HG03378 (cell line): ENCODE results near the gene PPP4R2.
"Not testable (repeated sequence)": the region's sequence is repeated elsewhere in the genome, so short reads cannot be mapped to it uniquely, and the experiment has no call there.

Experiments
- ATAC-seq: cut with Tn5 transposase; IDR thresholded peaks from one replicate; pipeline ENCODE4 v1.9.1; 2021; ENCODE audit warnings: mild to moderate bottlenecking, moderate library complexity; ENCODE audit not compliant: unreplicated experiment

Gene PPP4R2

GRCh38 chr3:72976281-72976741 lies 20.3 kb upstream of the PPP4R2 start:
- no peak for ATAC-seq

- ATAC-seq = no peak
These were observed 19.4 kb upstream of the PPP4R2 start for GRCh38 chr3:72977060-72977808.

- no peak for ATAC-seq
These were observed 13.8 kb upstream of the PPP4R2 start for GRCh38 chr3:72982609-72983366.

DNA sequence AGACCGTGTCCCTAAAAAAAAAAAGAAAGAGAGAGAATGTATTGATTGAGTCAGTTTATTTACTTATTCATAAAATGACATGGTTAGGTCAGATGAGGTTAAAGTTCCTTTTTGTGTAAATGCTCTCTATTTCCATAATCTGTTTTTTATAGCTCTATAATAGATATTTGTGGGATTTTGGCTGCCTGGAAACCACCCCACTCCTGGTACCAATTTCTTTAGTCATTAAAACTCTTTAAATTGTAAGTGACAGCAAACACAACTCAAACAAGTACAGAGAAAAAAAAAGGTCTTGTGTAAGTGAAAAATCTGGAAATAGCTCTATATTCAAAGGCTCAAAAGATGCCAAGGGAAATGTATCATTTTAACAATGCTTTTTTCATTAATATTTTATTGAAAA lies 11.0 kb upstream of the PPP4R2 start:
- no peak for ATAC-seq

GRCh38 chr3:72990701-72991395 lies 5.8 kb upstream of the PPP4R2 start:
- no peak for ATAC-seq

DNA sequence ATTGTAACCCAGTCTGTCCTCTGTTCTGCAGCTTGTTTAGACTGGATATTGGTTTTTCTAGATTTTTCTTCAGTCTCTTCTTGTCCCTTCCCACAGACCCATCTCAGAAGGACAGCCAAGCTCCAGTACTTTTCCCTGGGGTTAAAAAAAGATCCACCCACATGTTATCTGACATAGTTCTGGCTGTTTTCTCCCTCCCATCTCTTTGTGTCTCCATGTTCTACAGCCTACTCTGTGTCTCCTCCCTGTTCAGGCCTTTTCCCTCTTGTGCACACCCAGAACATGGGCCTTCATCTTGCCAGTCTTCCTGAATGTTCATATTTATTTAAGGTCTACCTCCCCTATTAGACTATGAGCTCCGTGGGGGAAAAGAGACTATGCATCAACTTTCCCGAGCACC lies 5.1 kb upstream of the PPP4R2 start:
- ATAC-seq = no peak

- no peak for ATAC-seq
These were observed 3.2 kb upstream of the PPP4R2 start for GRCh38 chr3:72993391-72993790.

- no peak for ATAC-seq
These were observed 1.3 kb upstream of the PPP4R2 start for GRCh38 chr3:72995337-72995736.

- no peak for ATAC-seq
These were observed 514 bp upstream of the PPP4R2 start for GRCh38 chr3:72996121-72996472.

DNA sequence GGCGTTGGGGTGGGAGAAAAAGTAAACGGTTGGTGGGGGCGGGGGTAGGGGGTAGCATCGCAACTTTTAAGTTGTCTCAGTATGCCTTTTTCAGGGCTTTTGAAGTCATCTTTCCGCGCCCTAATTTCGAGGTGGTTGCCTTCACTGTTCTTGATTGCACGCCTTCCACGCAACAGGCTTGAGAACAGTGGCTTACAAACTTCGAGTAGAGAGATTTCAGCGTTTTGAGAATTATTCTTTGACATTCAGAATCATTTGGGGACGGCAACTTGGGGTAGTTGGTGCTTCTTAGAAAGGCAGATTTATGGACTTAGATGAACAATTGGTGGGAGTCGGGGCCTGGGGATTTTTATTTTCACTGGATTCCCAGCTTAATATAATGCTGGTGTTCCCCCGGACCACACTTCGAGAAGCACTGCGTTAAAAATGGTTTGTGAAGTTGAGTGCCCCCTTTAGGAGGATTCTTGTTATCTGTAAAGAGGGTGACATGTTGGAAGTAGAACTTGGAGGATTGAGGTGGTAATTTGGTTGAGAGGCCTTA lies 880 bp downstream of the PPP4R2 start:
- peak; percentile 43 for ATAC-seq

DNA sequence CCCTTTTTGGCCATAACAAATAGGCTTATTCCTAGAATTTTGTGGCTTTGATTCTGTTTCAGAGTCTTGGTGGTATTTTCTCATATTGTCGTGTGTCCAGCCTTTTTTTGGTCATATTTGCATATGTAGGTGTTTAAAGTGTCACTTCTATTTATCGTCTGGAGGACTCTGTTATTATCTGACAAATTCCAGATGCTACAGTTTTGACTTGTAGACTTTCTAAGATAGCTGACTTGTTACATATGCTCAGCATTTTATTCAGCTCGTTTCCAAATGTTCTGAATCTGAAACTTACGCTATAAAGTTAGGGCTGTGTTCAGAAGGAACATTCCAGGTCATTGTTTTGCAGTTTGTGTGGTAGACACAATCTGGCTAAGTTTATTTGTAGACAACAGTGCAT lies 1.9 kb downstream of the PPP4R2 start:
- ATAC-seq = no peak

DNA sequence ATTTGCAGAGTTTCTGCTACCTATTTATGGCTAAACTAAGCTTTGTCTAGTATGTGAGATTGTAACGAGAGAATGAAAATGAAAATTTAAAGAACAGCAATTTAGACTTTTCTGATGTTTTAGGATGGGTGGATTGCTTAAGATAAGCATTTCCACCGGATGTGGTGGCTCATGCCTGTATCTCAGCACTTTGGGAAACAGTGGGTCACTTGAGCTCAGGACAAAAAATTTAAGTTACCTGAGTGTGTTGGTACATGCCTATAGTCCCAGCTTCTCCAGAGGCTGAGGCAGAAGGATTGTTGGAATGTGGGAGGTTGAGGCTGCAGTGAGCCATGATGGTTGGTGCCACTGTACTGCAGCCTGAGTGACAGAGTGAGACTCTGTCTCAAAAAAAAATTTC lies 3.3 kb downstream of the PPP4R2 start:
- ATAC-seq = no peak

DNA sequence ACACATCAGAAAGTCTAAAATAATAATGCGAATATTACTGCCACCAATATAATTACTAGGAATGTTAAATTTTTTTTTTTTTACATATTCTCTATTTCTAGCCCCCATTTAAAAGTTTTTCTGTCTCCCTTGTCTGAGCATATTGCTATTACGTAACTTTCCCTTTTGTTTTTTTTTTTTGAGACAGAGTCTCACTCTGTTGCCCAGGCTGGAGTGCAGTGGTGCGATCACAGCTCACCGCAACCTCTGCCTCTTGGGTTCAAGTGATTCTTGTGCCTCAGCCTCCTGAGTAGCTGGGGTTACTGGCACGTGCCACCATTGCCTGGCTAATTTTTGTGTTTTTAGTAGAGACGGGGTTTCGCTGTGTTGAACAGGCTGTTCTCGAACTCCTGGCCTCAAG lies 6.4 kb downstream of the PPP4R2 start:
- not testable (repeated sequence) for ATAC-seq

GRCh38 chr3:73004316-73004715 lies 7.7 kb downstream of the PPP4R2 start:
- no peak for ATAC-seq

DNA sequence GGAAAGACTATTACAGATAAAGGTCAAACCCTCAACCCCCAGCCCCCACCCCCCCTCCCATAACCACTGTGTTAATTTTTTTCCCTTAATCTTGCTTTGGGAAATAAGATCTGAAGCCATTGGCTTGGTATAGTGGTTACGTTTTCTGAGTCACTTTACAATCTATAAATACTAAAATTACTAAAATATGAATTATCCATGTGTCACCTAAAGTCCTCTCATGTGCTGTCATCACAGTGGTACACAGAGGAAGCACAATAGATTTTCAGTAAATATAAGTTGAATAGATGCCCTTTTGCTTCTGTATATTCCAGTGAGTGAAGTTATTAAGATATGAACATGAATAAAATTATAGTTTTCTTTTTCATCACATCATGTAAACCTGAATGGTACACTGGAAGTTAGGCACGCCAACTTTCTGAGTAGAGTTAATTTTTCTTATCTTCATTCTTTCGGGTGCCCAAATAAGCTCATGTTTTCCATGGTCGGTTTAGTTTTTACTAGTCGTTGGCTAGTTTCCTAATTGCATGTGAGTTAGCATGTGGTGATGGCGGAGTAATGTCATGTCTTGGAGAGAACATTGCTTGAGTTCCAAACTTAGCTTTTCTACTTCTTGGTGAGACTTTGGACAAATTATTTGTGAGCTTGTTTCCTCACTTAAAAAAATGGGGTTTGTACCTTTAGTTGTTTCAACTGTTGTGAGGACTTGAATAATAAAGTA lies 11.5 kb downstream of the PPP4R2 start:
- ATAC-seq = no peak

DNA sequence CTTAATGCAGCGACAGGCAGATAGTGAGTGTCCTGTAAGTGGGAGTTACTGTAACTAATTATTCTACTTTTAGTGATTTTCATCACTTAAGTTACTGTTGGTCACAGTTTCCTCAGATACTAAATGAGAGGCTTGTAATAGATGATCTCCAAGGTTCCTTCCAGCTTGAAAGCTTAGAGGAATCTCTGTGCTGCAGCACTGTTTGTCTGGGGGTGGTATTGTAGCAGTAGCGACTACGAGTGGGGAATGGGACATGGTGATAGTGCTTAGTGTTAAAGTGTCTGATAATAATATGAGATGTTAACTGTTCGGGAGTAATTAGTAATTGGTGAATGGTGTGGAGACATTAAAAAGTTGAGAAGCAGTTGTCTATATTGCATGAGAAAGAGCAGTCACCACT lies 12.4 kb downstream of the PPP4R2 start:
- ATAC-seq = no peak

DNA sequence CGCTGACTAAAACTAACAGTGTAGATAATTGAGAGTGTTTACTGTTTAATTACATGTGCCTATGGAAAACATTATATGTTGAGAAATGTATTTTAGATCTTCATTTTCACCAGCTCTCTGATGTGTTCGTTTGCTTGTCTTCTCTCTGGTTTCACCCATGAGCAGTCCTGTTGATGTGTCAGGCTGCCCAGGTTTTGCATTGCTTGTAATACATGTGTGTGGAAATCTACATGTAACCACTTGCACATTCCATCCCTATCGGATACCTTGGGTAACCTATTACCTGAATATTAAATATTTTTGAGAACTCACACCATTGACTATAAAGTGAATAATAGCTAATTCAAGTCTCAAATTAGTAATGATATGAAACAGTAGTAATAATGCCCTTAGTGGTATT lies 13.1 kb downstream of the PPP4R2 start:
- no peak for ATAC-seq

DNA sequence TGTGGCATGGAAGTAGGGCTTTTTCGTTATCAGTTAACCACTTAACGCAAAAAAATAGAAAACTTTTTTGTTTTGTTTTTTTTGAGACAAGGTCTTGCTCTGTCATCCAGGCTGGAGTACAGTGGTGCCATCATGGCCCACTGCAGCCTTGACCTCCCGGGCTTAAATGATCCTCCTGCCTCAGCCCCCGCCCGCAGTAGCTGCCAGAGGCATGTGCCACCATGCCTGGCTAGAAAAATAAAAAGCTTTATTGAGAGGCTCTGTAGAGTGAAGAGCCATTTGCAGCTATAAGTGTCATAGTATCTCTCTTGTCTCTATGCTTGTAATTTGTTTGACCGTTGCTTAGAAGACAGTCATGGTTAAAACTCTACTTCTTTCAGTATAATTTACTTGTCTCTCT lies 13.5 kb downstream of the PPP4R2 start:
- no peak for ATAC-seq

GRCh38 chr3:73018298-73018697 lies 21.7 kb downstream of the PPP4R2 start:
- no peak for ATAC-seq

DNA sequence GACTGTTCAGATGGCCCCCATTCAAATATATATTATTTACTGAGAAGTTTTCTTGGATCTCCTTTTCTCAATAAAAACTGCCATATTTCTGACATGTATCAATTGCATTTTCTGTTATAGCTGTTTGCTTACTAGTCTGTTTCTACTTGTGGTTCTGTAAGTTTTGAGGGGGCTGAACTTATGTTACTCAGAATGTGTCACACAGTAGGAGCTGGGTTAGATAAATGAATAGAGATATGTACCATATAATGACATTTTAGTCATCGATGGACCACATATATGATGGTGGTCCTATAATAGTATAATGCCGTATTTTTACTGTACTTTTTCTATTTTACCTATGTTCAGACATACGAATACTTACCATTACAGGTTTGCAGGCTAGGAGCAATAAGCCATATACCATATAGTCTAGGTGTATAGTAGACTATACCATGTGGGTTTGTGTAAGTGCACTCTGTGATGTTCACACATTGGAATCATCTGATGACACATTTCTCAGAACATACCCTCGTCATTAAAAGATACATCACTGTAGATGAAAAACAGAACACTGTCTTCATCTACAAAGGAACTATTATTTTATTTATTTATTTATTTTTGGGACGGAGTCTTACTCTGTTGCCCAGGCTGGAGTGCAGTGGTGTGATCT lies 22.3 kb downstream of the PPP4R2 start:
- ATAC-seq = no peak
